PFSK-1 (cell line): ENCODE data around the gene CNGA1.

Experiments used
- FOXP2 ChIP-seq: optimal IDR thresholded peaks from 2 replicates; pipeline ENCODE3; 2011; ENCODE audit warnings: borderline replicate concordance, control low read depth, inconsistent platforms; ENCODE audit not compliant: insufficient read depth; ENCODE audit errors: extremely low read length, extremely low read depth
- POLR2AphosphoS5 ChIP-seq: IDR thresholded peaks from 2 replicates; pipeline ENCODE4 v1.6.1; 2012; ENCODE audit warnings: low read depth, mild to moderate bottlenecking, control low read depth, low read length, moderate library complexity
- REST ChIP-seq, 2 experiments: IDR thresholded peaks; 2 replicates each; pipeline versions ENCODE4 v1.6.1 to v1.8.0; 2011 to 2012; ENCODE audit warnings: low read depth in 2 of 2, low read length in 2 of 2, control low read depth in 1 of 2, inconsistent platforms in 1 of 2, mild to moderate bottlenecking in 1 of 2, moderate library complexity in 1 of 2; ENCODE audit not compliant: insufficient read depth in 1 of 2
- SIN3A ChIP-seq: IDR thresholded peaks from 2 replicates; pipeline ENCODE4 v1.6.1; 2012; ENCODE audit warnings: mild to moderate bottlenecking, low read length, moderate library complexity, borderline replicate concordance; ENCODE audit not compliant: insufficient read depth
- TAF1 ChIP-seq: IDR thresholded peaks from 2 replicates; pipeline ENCODE4 v1.6.1; 2012; ENCODE audit warnings: low read length, control low read depth, borderline replicate concordance; ENCODE audit not compliant: insufficient read depth

The CNGA1 gene

DNA sequence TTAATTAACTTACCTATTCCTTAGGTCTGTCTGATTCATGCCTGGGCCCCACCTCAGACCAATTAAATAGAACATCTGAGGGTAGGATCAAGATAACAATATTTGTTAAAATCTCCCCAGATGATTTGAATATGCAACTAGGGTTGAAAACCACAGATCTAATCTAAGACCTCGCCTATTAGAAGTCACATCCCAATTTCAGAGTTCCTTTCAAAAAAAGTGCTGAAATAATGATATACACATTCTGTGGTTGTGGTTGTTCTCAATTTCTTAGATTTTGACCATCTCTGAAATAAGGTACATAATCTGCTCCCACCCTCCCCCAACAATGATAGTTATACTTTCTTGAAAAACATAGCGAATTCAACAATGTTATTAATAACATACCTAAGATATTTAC lies 27.8 kb upstream of the CNGA1 start:
- TF ChIP-seq SIN3A (no peak), POLR2AphosphoS5 (no peak), REST (IDR thresholded peaks at IDR 0.05; ENCODE audit: insufficient read depth in 1 of 2, low read depth in 2 of 2, low read length in 2 of 2) (no peak), TAF1 (no peak), FOXP2 (no peak)

DNA sequence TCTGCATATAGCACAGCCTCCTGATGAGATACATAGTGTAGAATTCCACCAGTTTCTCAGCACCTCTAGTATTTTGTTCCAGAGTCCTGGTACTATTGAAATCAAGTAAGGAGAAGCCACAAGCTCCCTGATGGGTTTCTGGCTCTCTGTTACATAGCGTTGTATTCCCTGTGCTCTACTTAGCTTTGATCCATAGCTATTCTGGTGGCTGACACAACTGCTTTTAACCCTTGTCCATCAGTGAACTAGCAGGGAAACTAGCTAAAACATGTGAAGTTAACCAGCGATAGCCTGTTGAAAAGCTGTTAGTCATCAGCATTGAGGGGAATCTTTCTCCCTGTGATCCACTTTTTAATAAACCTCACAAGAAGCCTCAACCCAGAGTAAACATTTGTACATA lies 27.0 kb upstream of the CNGA1 start:
- TF ChIP-seq TAF1: no peak
- TF ChIP-seq FOXP2: no peak
- no peak for TF ChIP-seq SIN3A
- no peak for TF ChIP-seq POLR2AphosphoS5

- TF ChIP-seq SIN3A (no peak), POLR2AphosphoS5 (no peak), TAF1 (no peak), FOXP2 (no peak), REST (IDR thresholded peaks at IDR 0.05; ENCODE audit: insufficient read depth in 1 of 2, low read depth in 2 of 2, low read length in 2 of 2) (no peak)
Measured at GRCh38 chr4:48042979-48043461, 26.5 kb upstream of the CNGA1 start.

GRCh38 chr4:48041535-48042137 lies 25.2 kb upstream of the CNGA1 start:
- TF ChIP-seq POLR2AphosphoS5 (no peak), FOXP2 (no peak), REST (IDR thresholded peaks at IDR 0.05; ENCODE audit: insufficient read depth in 1 of 2, low read depth in 2 of 2, low read length in 2 of 2) (no peak), SIN3A (no peak), TAF1 (no peak)

DNA sequence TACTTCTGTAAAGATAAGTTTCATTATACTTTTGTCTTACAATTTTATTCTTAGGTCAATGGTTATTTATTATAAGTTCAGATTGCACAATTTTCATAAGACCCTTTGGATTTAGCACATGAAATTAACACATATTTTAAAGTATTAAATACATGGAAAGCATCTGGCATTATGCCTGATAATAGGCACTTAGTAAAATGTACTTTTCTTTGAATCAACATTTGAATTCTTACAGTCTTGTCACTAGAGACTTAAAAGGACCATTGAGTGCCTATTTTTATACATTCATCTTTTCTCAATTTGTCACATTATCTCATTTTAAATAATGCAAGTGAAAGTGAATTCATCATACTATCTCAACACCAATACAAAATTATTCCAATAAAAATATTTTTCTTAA lies 23.1 kb upstream of the CNGA1 start:
- no peak for TF ChIP-seq SIN3A
- no peak for TF ChIP-seq POLR2AphosphoS5
- TF ChIP-seq FOXP2: no peak
- TF ChIP-seq REST (IDR thresholded peaks at IDR 0.05; ENCODE audit: insufficient read depth in 1 of 2, low read depth in 2 of 2, low read length in 2 of 2): no peak
- TF ChIP-seq TAF1: no peak
